Activated CD8-positive, alpha-beta T cell treated with anti-CD3 and anti-CD28 coated beads for 36 hours (primary cell): ENCODE results near the gene PRPF6. TPM values are rescaled to one million over a fixed set of nuclear protein-coding genes. Genes with fewer than 3 reads are reported as not detected.

ENCODE experiments used
- ATAC-seq: fragments of 200-7000 bp; cut with Tn5 transposase; one replicate; pipeline ENCODE4 v1.10.0; 2021; ENCODE audit warnings: mild to moderate bottlenecking, moderate library complexity
- CTCF ChIA-PET: fragments of 350-600 bp; sonication (Branson Sonifier 250); formaldehyde crosslinking; loops from one replicate; lab custom pipeline; 2021; ENCODE audit warnings: antibody characterized with exemption; lab: Charles Lee
- POLR2A ChIA-PET: fragments of 350-600 bp; sonication (Branson Sonifier 250); formaldehyde crosslinking; loops from one replicate; lab custom pipeline; 2021; ENCODE audit warnings: antibody characterized with exemption; lab: Charles Lee
- DNase-seq: peaks from one replicate; pipeline ENCODE4 v3.0.0-alpha.2; 2020
- H3K27ac Mint-ChIP-seq: one replicate; pipeline ENCODE4 v1.8.0; 2021; ENCODE audit warnings: mild to moderate bottlenecking, mixed read lengths
- H3K27me3 Mint-ChIP-seq: one replicate; pipeline ENCODE4 v1.8.0; 2021; ENCODE audit warnings: mixed read lengths
- H3K36me3 Mint-ChIP-seq: one replicate; pipeline ENCODE4 v1.8.0; 2021; ENCODE audit warnings: low read depth, mixed read lengths
- H3K4me1 Mint-ChIP-seq: one replicate; pipeline ENCODE4 v1.8.0; 2021; ENCODE audit warnings: low read depth, mixed read lengths
- H3K4me3 Mint-ChIP-seq: one replicate; pipeline ENCODE4 v1.8.0; 2021; ENCODE audit warnings: mild to moderate bottlenecking, moderate library complexity, mixed read lengths
- H3K9me3 Mint-ChIP-seq: one replicate; pipeline ENCODE4 v1.8.0; 2021; ENCODE audit warnings: mixed read lengths
- CTCF ChIP-seq: fragments of 200-600 bp; IDR thresholded peaks from one replicate; pipeline ENCODE4 v1.8.0; 2022; ENCODE audit warnings: antibody characterized with exemption, mild to moderate bottlenecking
- intact Hi-C: fragments of 100-400 bp; cut with micrococcal nuclease; formaldehyde crosslinking; loops from one replicate; pipeline ENCODE4 v1.10.0; 2022
- total RNA-seq, 2 experiments: library from RNA; stranded (reverse); gene quantifications; one replicate each; pipeline ENCODE4 v1.2.3, GENCODE V29; 2021

PRPF6 gene
- total RNA-seq, 2 experiments from 2014 or later, result 53.0 to 55.5 TPM

GRCh38 chr20:64037498-64038213 is 56.7 kb downstream of the PRPF6 start:
- ATAC-seq (no peak), DNase-seq (peak; percentile 45)
- peaks cover 57% of the 10 kb centered on the region for H3K4me1 Mint-ChIP-seq
- ChIA-PET POLR2A (interaction anchor here (0.7 to 5.7 kb wide), 7 partner anchors 9 to 219 kb away, joined by 3 to 51 read pairs (median 3); partner anchors contain the start of genes PRPF6, SAMD10 and TPD52L2), CTCF (interaction anchor here (0.7 to 5.9 kb wide), 25 partner anchors 9 to 499 kb away, joined by 3 to 88 read pairs (median 7); partner anchors contain the start of genes LKAAEAR1, OPRL1, PCMTD2 and PRPF6)
- no peak for TF ChIP-seq CTCF
- no peaks in the 10 kb centered on the region for H3K9me3 Mint-ChIP-seq
- H3K27ac Mint-ChIP-seq, result peak overlapping the region; percentile 73
- intact Hi-C loops, result loop anchor here (10.0 kb wide), 1 partner anchor 53 kb away; the partner anchor contains the start of gene PRPF6
- peaks cover 4% of the 10 kb centered on the region for H3K36me3 Mint-ChIP-seq
- H3K4me3 Mint-ChIP-seq, result peak overlapping the region; percentile 51
- H3K27me3 Mint-ChIP-seq, result peaks cover 2% of the 10 kb centered on the region

- POLR2A ChIA-PET, result interaction anchor here (0.7 to 5.7 kb wide), 12 partner anchors 9 to 218 kb away, joined by 3 to 51 read pairs (median 3); partner anchors contain the start of genes OPRL1, PRPF6, RGS19 and SAMD10
- peaks cover 57% of the 10 kb centered on the region for H3K4me1 Mint-ChIP-seq
- intact Hi-C loops, result loop anchor here (10.0 kb wide), 1 partner anchor 53 kb away; the partner anchor contains the start of gene PRPF6
- no peaks in the 10 kb centered on the region for H3K9me3 Mint-ChIP-seq
- DNase-seq (no peak), ATAC-seq (peak; percentile 7)
- H3K36me3 Mint-ChIP-seq, result peaks cover 4% of the 10 kb centered on the region
- no peak overlapping the region for H3K27ac Mint-ChIP-seq
- H3K4me3 Mint-ChIP-seq, result peak overlapping the region; percentile 54
- peaks cover 2% of the 10 kb centered on the region for H3K27me3 Mint-ChIP-seq
- no peak for TF ChIP-seq CTCF
- CTCF ChIA-PET, result interaction anchor here (0.7 to 5.9 kb wide), 32 partner anchors 10 to 500 kb away, joined by 3 to 88 read pairs (median 6); partner anchors contain the start of genes LKAAEAR1, OPRL1, PCMTD2 and PRPF6
These were observed 57.3 kb downstream of the PRPF6 start for GRCh38 chr20:64038224-64038564.

GRCh38 chr20:64038565-64039292 is 57.8 kb downstream of the PRPF6 start:
- intact Hi-C loops, result loop anchor here (10.0 kb wide), 1 partner anchor 54 kb away; the partner anchor contains the start of gene PRPF6
- ATAC-seq (peak; percentile 67), DNase-seq (peak; percentile 84)
- H3K27ac Mint-ChIP-seq, result no peak overlapping the region
- ChIA-PET CTCF (interaction anchor here (0.7 to 5.9 kb wide), 38 partner anchors 11 to 500 kb away, joined by 3 to 88 read pairs (median 5); partner anchors contain the start of genes LKAAEAR1, OPRL1, PCMTD2 and PRPF6), POLR2A (interaction anchor here (0.7 to 5.7 kb wide), 13 partner anchors 8 to 218 kb away, joined by 3 to 51 read pairs (median 3); partner anchors contain the start of genes OPRL1, PRPF6, RGS19 and SAMD10)
- TF ChIP-seq CTCF, result peak; percentile 86
- H3K4me1 Mint-ChIP-seq, result peaks cover 55% of the 10 kb centered on the region
- H3K27me3 Mint-ChIP-seq, result peaks cover 2% of the 10 kb centered on the region
- H3K9me3 Mint-ChIP-seq, result no peaks in the 10 kb centered on the region
- H3K36me3 Mint-ChIP-seq, result peaks cover 2% of the 10 kb centered on the region
- H3K4me3 Mint-ChIP-seq, result peak overlapping the region; percentile 54

GRCh38 chr20:64039293-64040160 is 58.6 kb downstream of the PRPF6 start:
- Mint-ChIP-seq H3K4me1 (peaks cover 47% of the 10 kb centered on the region), H3K27ac (no peak overlapping the region), H3K36me3 (no peaks in the 10 kb centered on the region), H3K9me3 (no peaks in the 10 kb centered on the region), H3K27me3 (peaks cover 2% of the 10 kb centered on the region), H3K4me3 (peak overlapping the region; percentile 54)
- ChIA-PET CTCF (interaction anchor here (0.7 to 5.9 kb wide), 29 partner anchors 10 to 501 kb away, joined by 3 to 88 read pairs (median 6); partner anchors contain the start of genes LKAAEAR1, OPRL1, PCMTD2 and PRPF6), POLR2A (interaction anchor here (0.7 to 5.7 kb wide), 11 partner anchors 7 to 62 kb away, joined by 3 to 51 read pairs (median 4); partner anchors contain the start of genes PRPF6 and SAMD10)
- no peak for TF ChIP-seq CTCF
- DNase-seq (no peak), ATAC-seq (no peak)
- intact Hi-C loops, result loop anchor here (10.0 kb wide), 1 partner anchor 55 kb away; the partner anchor contains the start of gene PRPF6
